Measurements from ENCODE around the gene SLC16A2.

The SLC16A2 gene

DNA sequence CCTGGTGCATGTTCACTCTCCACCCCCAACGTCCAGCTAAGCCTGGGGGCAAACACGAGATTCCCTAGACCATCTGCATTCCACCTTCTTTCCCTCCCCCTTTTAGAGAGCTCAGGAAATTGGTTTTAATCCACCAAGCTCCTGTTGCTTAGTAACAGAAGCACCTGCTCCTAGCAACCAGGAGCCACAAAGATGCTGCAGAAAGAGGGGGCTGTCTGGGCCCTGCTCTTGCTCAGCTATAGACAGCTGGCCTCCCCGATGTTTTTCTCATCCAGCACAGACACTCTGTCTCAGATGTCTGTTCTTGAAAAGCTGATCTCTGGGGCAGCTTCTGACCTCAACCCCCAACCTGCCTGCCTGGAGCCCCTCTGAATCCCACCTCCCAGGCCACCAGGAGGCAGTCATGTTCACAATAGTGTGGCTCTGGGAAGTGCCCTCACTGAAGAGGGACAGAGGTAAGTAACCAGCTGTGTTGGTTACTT is 71.5 kb downstream of the SLC16A2 start:
- TF ChIP-seq ZNF70 (CRISPR knock-in tag; IDR thresholded peaks at IDR 0.05) (no peak), OSR1 (CRISPR knock-in tag; IDR thresholded peaks at IDR 0.05) (no peak), ZC3H10 (CRISPR knock-in tag; IDR thresholded peaks at IDR 0.05) (no peak), ZNF8 (CRISPR knock-in tag; IDR thresholded peaks at IDR 0.05) (no peak), ISL1 (CRISPR knock-in tag; IDR thresholded peaks at IDR 0.05) (no peak), TCF4 (CRISPR knock-in tag; IDR thresholded peaks at IDR 0.05; ENCODE audit: borderline replicate concordance) (no peak), TOX (CRISPR knock-in tag; IDR thresholded peaks at IDR 0.05; ENCODE audit: borderline replicate concordance) (no peak), BACH2 (CRISPR knock-in tag; IDR thresholded peaks at IDR 0.05; ENCODE audit: borderline replicate concordance) (no peak), ZFP30 (CRISPR knock-in tag; IDR thresholded peaks at IDR 0.05) (no peak), SNAI2 (CRISPR knock-in tag; IDR thresholded peaks at IDR 0.05) (no peak), PPARA (CRISPR knock-in tag; IDR thresholded peaks at IDR 0.05; ENCODE audit: borderline replicate concordance) (no peak), RARB (CRISPR knock-in tag; IDR thresholded peaks at IDR 0.05) (no peak), ZFP3 (CRISPR knock-in tag; IDR thresholded peaks at IDR 0.05) (no peak), CSDC2 (CRISPR knock-in tag; IDR thresholded peaks at IDR 0.05) (no peak)
- TF ChIP-seq, protein P1, sequence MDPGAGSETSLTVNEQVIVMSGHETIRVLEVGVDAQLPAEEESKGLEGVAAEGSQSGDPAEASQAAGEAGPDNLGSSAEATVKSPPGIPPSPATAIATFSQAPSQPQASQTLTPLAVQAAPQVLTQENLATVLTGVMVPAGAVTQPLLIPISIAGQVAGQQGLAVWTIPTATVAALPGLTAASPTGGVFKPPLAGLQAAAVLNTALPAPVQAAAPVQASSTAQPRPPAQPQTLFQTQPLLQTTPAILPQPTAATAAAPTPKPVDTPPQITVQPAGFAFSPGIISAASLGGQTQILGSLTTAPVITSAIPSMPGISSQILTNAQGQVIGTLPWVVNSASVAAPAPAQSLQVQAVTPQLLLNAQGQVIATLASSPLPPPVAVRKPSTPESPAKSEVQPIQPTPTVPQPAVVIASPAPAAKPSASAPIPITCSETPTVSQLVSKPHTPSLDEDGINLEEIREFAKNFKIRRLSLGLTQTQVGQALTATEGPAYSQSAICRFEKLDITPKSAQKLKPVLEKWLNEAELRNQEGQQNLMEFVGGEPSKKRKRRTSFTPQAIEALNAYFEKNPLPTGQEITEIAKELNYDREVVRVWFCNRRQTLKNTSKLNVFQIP (CRISPR knock-in tag; IDR thresholded peaks at IDR 0.05; ENCODE audit: borderline replicate concordance, low read depth): no peak
- TF ChIP-seq, protein P2, sequence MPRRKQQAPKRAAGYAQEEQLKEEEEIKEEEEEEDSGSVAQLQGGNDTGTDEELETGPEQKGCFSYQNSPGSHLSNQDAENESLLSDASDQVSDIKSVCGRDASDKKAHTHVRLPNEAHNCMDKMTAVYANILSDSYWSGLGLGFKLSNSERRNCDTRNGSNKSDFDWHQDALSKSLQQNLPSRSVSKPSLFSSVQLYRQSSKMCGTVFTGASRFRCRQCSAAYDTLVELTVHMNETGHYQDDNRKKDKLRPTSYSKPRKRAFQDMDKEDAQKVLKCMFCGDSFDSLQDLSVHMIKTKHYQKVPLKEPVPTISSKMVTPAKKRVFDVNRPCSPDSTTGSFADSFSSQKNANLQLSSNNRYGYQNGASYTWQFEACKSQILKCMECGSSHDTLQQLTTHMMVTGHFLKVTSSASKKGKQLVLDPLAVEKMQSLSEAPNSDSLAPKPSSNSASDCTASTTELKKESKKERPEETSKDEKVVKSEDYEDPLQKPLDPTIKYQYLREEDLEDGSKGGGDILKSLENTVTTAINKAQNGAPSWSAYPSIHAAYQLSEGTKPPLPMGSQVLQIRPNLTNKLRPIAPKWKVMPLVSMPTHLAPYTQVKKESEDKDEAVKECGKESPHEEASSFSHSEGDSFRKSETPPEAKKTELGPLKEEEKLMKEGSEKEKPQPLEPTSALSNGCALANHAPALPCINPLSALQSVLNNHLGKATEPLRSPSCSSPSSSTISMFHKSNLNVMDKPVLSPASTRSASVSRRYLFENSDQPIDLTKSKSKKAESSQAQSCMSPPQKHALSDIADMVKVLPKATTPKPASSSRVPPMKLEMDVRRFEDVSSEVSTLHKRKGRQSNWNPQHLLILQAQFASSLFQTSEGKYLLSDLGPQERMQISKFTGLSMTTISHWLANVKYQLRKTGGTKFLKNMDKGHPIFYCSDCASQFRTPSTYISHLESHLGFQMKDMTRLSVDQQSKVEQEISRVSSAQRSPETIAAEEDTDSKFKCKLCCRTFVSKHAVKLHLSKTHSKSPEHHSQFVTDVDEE (CRISPR knock-in tag; IDR thresholded peaks at IDR 0.05): no peak
- ATAC-seq: peak; percentile 54; the same call in 1 of the 3 replicates

DNA sequence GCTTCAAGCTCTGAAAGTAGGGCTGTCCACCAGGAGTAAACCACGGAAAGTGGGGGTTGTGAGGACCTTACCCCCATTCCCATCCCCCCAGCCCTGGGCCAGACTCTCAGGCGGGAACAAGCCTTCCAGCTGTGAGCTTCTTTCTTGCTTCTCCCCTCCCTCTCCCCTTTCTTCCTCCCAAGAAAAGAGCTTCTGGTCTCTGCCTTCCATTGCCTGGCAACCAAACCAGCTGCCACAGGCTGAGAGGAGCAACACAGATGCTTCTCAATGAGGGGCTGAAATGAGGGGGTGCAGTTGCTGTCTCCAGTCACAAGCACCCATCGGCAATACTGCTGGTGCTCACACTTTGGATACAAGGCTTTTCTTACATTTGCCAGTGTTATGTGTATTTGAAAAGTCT is 72.5 kb downstream of the SLC16A2 start:
- no peak for ATAC-seq
- TF ChIP-seq ARNTL (CRISPR knock-in tag; IDR thresholded peaks at IDR 0.05; ENCODE audit: borderline replicate concordance, low read depth) (no peak), ZNF70 (CRISPR knock-in tag; IDR thresholded peaks at IDR 0.05) (no peak), PPARA (CRISPR knock-in tag; IDR thresholded peaks at IDR 0.05; ENCODE audit: borderline replicate concordance) (no peak), TOX (CRISPR knock-in tag; IDR thresholded peaks at IDR 0.05; ENCODE audit: borderline replicate concordance) (no peak), ZNF565 (CRISPR knock-in tag; conservative IDR thresholded peaks at IDR 0.05; ENCODE audit: low read depth) (no peak), ZFP30 (CRISPR knock-in tag; IDR thresholded peaks at IDR 0.05) (no peak), ZC3H10 (CRISPR knock-in tag; IDR thresholded peaks at IDR 0.05) (no peak)
- TF ChIP-seq, protein P3, sequence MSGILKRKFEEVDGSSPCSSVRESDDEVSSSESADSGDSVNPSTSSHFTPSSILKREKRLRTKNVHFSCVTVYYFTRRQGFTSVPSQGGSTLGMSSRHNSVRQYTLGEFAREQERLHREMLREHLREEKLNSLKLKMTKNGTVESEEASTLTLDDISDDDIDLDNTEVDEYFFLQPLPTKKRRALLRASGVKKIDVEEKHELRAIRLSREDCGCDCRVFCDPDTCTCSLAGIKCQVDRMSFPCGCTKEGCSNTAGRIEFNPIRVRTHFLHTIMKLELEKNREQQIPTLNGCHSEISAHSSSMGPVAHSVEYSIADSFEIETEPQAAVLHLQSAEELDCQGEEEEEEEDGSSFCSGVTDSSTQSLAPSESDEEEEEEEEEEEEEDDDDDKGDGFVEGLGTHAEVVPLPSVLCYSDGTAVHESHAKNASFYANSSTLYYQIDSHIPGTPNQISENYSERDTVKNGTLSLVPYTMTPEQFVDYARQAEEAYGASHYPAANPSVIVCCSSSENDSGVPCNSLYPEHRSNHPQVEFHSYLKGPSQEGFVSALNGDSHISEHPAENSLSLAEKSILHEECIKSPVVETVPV (CRISPR knock-in tag; IDR thresholded peaks at IDR 0.05): no peak

DNA sequence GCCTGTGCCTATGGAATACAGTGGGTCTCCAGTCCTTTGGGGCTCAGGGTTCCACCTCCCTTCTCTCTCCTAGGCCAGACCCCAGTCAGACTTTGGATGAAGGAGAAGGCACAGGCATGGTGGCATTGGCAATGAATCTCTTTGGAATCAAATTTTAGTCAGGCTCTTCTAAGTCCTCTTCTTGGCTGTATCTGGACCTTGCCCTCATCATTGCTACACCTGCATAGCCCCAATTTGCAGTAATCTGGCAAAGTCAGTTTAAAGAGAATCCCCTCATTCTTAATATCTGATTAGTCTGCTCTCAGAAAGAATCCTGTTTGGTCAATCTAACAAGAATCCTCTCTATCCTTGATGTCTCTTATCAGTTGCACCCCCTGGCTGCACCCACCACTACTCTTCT is 77.6 kb downstream of the SLC16A2 start:
- no peak for ATAC-seq
- TF ChIP-seq GLIS3 (CRISPR knock-in tag; IDR thresholded peaks at IDR 0.05): no peak
- TF ChIP-seq, protein P2 (CRISPR knock-in tag; IDR thresholded peaks at IDR 0.05): no peak
- no peak for TF ChIP-seq ZC3H10 (CRISPR knock-in tag; IDR thresholded peaks at IDR 0.05)
- TF ChIP-seq ZNF8 (CRISPR knock-in tag; IDR thresholded peaks at IDR 0.05): no peak
- TF ChIP-seq TOX (CRISPR knock-in tag; IDR thresholded peaks at IDR 0.05; ENCODE audit: borderline replicate concordance): no peak
- TF ChIP-seq, protein P3 (CRISPR knock-in tag; IDR thresholded peaks at IDR 0.05): no peak
- TF ChIP-seq CSDC2 (CRISPR knock-in tag; IDR thresholded peaks at IDR 0.05): no peak
- TF ChIP-seq RARB (CRISPR knock-in tag; IDR thresholded peaks at IDR 0.05): no peak
- TF ChIP-seq ZNF70 (CRISPR knock-in tag; IDR thresholded peaks at IDR 0.05): no peak
- no peak for TF ChIP-seq ZNF565 (CRISPR knock-in tag; conservative IDR thresholded peaks at IDR 0.05; ENCODE audit: low read depth)
- no peak for TF ChIP-seq OSR1 (CRISPR knock-in tag; IDR thresholded peaks at IDR 0.05)
- TF ChIP-seq ZFP3 (CRISPR knock-in tag; IDR thresholded peaks at IDR 0.05): no peak
- no peak for TF ChIP-seq BACH2 (CRISPR knock-in tag; IDR thresholded peaks at IDR 0.05; ENCODE audit: borderline replicate concordance)
- TF ChIP-seq, protein P1 (CRISPR knock-in tag; IDR thresholded peaks at IDR 0.05; ENCODE audit: borderline replicate concordance, low read depth): no peak
- TF ChIP-seq ARNTL (CRISPR knock-in tag; IDR thresholded peaks at IDR 0.05; ENCODE audit: borderline replicate concordance, low read depth): no peak
- TF ChIP-seq PPARA (CRISPR knock-in tag; IDR thresholded peaks at IDR 0.05; ENCODE audit: borderline replicate concordance): no peak
- TF ChIP-seq ESRRG (CRISPR knock-in tag; IDR thresholded peaks at IDR 0.05): no peak

Data from SK-N-SH treated with all-trans-retinoic acid at 6 μM for 48 hours (cell line).